Brain microvascular endothelial cell (primary cell): ENCODE measurements around the gene TRIM37.
"Not testable (repeated sequence)": the region's sequence is repeated elsewhere in the genome, so short reads cannot be mapped to it uniquely, and the experiment has no call there.

ENCODE experiments used
- DNase-seq: peaks from one replicate; pipeline ENCODE4 v3.0.0-alpha.2; 2020
- H3K27ac ChIP-seq: fragments of 250-450 bp; sonication (Bioruptor Pico); 2 replicates; pipeline ENCODE4 v1.5.1; 2020; ENCODE audit warnings: mild to moderate bottlenecking, moderate library complexity
- H3K27me3 ChIP-seq: fragments of 250-450 bp; sonication (Bioruptor Pico); replicated peaks from 2 replicates; pipeline ENCODE4 v1.5.1; 2020; ENCODE audit warnings: mild to moderate bottlenecking
- H3K36me3 ChIP-seq: fragments of 250-450 bp; sonication (Bioruptor Pico); replicated peaks from 2 replicates; pipeline ENCODE4 v1.5.1; 2020; ENCODE audit warnings: mild to moderate bottlenecking
- H3K4me3 ChIP-seq: 2 replicates; pipeline ENCODE4 v1.5.1; 2011; ENCODE audit warnings: low read depth, mild to moderate bottlenecking, control low read depth, low read length, moderate library complexity
- in situ Hi-C: cut with HindIII; loops from 2 replicates; pipeline ENCODE4 v1.10.0; 2017; ENCODE audit warnings: low sequenced_read_pairs, low pct_ligation_motif_present
- TF ChIP-seq, protein P1 (sequence below): IDR thresholded peaks from 2 replicates; pipeline ENCODE4 v1.5.1; 2011; ENCODE audit warnings: low read depth, mild to moderate bottlenecking, moderate library complexity, low read length, control low read depth, inconsistent platforms; ENCODE audit errors: missing control alignments

The TRIM37 gene

DNA sequence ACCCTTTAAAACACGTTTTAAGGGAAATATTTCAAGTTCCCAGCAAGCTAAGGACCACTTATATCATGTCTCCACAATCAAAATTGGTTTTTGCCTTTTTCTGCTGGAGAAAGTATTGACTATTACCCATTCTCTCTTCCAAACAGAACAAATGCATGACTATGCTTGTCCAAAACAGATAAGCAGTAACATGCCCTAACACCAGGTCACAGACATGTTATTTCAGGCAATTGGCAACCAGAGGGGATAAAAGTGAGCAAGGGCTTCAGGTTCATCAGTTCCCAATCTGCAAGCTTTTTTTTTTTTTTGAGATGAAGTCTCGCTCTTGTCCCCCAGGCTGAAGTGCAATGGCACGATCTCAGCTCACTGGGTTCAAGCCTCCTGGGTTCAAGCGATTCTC, 33.3 kb upstream of the TRIM37 start:
- Histone ChIP-seq H3K36me3 (no peaks in the 10 kb centered on the region), H3K4me3 (no peak overlapping the region), H3K27me3 (no peaks in the 10 kb centered on the region), H3K27ac (no peak overlapping the region)
- no peak for DNase-seq
- TF ChIP-seq, protein P1, sequence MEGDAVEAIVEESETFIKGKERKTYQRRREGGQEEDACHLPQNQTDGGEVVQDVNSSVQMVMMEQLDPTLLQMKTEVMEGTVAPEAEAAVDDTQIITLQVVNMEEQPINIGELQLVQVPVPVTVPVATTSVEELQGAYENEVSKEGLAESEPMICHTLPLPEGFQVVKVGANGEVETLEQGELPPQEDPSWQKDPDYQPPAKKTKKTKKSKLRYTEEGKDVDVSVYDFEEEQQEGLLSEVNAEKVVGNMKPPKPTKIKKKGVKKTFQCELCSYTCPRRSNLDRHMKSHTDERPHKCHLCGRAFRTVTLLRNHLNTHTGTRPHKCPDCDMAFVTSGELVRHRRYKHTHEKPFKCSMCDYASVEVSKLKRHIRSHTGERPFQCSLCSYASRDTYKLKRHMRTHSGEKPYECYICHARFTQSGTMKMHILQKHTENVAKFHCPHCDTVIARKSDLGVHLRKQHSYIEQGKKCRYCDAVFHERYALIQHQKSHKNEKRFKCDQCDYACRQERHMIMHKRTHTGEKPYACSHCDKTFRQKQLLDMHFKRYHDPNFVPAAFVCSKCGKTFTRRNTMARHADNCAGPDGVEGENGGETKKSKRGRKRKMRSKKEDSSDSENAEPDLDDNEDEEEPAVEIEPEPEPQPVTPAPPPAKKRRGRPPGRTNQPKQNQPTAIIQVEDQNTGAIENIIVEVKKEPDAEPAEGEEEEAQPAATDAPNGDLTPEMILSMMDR: no peak
- in situ Hi-C loops: no loop called here

DNA sequence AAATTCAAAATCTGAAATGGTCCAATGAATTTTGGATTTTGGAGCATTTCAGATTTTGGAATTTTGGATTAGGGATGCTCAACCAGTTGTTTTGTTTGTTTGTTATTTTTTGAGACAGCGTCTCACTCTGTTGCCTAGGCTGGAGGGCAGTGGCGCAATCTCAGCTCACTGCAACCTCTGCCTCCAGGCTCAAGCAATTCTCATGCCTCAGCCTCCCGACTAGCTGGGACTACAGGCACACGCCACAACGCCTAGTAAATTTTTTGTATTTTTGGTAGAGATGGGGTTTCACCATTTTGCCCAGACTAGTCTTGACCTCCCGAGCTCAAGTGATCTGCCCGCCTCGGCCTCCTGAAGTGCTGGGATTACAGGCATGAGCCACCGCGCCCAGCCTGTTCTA, 31.7 kb upstream of the TRIM37 start:
- DNase-seq, H3K27me3 ChIP-seq, in situ Hi-C loops: not testable (repeated sequence)

DNA sequence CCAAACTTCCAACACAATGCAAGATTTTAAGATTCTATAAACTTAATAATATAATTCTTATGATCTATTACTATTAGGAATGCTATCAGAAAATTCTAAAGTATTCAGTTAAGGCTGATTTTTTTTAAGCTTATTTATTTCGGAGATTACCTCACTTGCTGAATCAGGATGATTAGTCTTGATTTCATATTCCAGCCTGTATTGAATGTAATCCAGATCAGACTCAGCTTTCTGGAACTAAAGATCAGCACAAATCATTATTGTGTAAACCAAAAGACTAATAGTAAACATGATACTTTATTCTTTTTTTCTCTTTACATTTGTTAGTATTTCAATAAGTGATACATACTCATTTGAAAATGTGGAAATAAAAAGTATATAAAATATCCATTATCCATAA, 24.5 kb upstream of the TRIM37 start:
- Histone ChIP-seq H3K27ac (no peak overlapping the region), H3K36me3 (peaks cover 3% of the 10 kb centered on the region), H3K27me3 (no peaks in the 10 kb centered on the region), H3K4me3 (no peak overlapping the region)
- no peak for DNase-seq
- TF ChIP-seq, protein P1: no peak
- in situ Hi-C loops: no loop called here

More for the DNA sequence above, 31.7 kb upstream of the TRIM37 start:
- not testable (repeated sequence) for H3K27ac ChIP-seq, H3K36me3 ChIP-seq, H3K4me3 ChIP-seq

DNA sequence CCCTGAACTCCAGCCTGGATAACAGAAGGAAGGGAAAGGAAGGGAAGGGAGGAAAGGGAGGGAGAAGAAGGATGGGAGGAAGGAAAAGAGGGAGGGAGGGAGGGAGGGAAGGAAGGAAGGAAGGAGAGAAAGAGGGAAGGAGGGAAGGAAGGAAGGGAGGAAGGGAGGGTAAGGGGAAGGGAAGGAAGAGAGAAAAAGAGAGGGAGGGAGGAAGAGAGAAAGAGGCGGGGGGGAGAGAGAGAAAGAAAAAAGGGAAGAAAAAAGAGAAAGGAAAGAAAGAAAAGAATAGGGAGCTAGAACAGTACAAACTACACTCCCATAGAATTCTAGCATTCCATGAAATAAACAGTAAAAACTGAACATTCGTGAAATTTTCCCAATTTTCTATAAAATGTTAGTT, 23.1 kb upstream of the TRIM37 start:
- in situ Hi-C loops: no loop called here

DNA sequence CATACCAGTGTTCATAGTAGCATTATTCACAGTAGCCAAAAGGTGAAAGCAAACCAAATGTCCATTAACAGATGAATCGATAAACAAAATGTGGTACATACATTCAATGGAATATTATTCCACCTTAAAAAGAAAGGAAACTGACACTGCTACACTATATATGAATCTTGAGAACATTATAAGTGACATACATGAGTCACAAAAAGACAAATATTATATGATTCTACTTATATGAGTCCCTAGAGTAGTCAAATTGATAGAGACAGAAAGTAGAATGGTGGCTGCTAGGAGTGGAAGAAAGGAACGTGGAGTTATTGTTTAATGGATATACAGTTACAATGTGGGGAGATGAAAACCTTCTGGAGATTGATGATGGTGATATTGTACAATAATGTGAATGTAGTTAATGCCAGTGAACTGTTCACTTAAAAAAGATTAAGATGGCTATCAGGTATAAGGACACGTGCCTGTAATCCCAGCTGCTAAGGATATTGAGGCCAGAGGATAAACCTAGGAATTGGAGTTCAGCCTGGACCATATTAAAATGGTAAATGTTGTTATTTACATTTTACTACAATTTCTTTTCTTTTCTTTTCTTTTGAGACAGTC, 20.2 kb upstream of the TRIM37 start:
- TF ChIP-seq, protein P1: no peak
- Histone ChIP-seq H3K4me3 (no peak overlapping the region), H3K27ac (no peak overlapping the region), H3K27me3 (no peaks in the 10 kb centered on the region), H3K36me3 (peaks cover 3% of the 10 kb centered on the region)
- in situ Hi-C loops: no loop called here
- no peak for DNase-seq

More for the DNA sequence above, 23.1 kb upstream of the TRIM37 start:
- Histone ChIP-seq H3K27ac (no peak overlapping the region), H3K36me3 (peaks cover 3% of the 10 kb centered on the region), H3K4me3 (no peak overlapping the region), H3K27me3 (no peaks in the 10 kb centered on the region)
- DNase-seq: no peak
- TF ChIP-seq, protein P1: no peak

DNA sequence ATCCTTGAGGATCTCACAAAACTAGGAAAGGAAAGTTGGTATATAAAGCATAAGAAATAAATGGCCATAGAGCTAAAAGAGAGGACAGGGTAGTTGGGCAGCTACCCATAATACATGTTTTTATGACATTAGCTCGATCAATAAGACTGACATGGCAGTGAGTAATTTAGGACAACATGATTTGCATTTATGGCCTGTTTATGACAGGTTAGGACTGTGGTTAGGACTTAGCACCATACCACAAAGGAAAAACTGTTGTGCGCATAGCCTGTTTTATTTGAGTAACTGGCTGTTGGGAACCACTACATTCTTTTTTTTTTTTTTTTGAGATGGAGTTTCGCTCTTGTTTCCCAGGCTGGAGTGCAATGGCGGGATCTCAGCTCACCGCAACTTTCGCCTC, 18.0 kb upstream of the TRIM37 start:
- Histone ChIP-seq H3K27ac (no peak overlapping the region), H3K36me3 (peaks cover 3% of the 10 kb centered on the region), H3K4me3 (no peak overlapping the region), H3K27me3 (no peaks in the 10 kb centered on the region)
- TF ChIP-seq, protein P1: no peak
- no peak for DNase-seq
- in situ Hi-C loops: no loop called here
